GM19324 (cell line): ENCODE data around the gene RBCK1.

Experiments used
- ATAC-seq: cut with Tn5 transposase; IDR thresholded peaks from one replicate; pipeline ENCODE4 v1.9.1; 2021; ENCODE audit warnings: mild to moderate bottlenecking, moderate library complexity; ENCODE audit not compliant: unreplicated experiment, low FRiP score

Gene RBCK1

GRCh38 chr20:396619-397431 is 11.3 kb upstream of the RBCK1 start:
- ATAC-seq = no peak

GRCh38 chr20:397432-398237 is 10.5 kb upstream of the RBCK1 start:
- ATAC-seq = no peak

- no peak for ATAC-seq
These were observed 8.9 kb upstream of the RBCK1 start for GRCh38 chr20:399182-399707.

- no peak for ATAC-seq
These were observed 8.0 kb upstream of the RBCK1 start for GRCh38 chr20:400128-400453.

GRCh38 chr20:400454-401275 is 7.4 kb upstream of the RBCK1 start:
- no peak for ATAC-seq

- no peak for ATAC-seq
These were observed 6.2 kb upstream of the RBCK1 start for GRCh38 chr20:401682-402495.

- ATAC-seq = no peak
These were observed 5.6 kb upstream of the RBCK1 start for GRCh38 chr20:402496-402885.

GRCh38 chr20:402898-403581 is 5.1 kb upstream of the RBCK1 start:
- no peak for ATAC-seq

GRCh38 chr20:403582-403957 is 4.5 kb upstream of the RBCK1 start:
- ATAC-seq = no peak

- ATAC-seq = no peak
These were observed 4.0 kb upstream of the RBCK1 start for GRCh38 chr20:404088-404487.

GRCh38 chr20:406200-407132 is 1.6 kb upstream of the RBCK1 start:
- ATAC-seq = no peak

- ATAC-seq = peak; percentile 68
These were observed 756 bp upstream of the RBCK1 start for GRCh38 chr20:407133-407952.

GRCh38 chr20:408843-409696 is 971 bp downstream of the RBCK1 start:
- no peak for ATAC-seq

- ATAC-seq = no peak
These were observed 1.8 kb downstream of the RBCK1 start for GRCh38 chr20:409697-410559.

- ATAC-seq = no peak
These were observed 4.0 kb downstream of the RBCK1 start for GRCh38 chr20:412081-412480.

- no peak for ATAC-seq
These were observed 6.1 kb downstream of the RBCK1 start for GRCh38 chr20:414161-414560.
